GM21717 (cell line): ENCODE measurements around the gene IL7R.

Experiments
- ATAC-seq: cut with Tn5 transposase; IDR thresholded peaks from one replicate; pipeline ENCODE4 v1.9.1; 2021; ENCODE audit warnings: mild to moderate bottlenecking, moderate library complexity; ENCODE audit not compliant: unreplicated experiment

The IL7R gene

DNA sequence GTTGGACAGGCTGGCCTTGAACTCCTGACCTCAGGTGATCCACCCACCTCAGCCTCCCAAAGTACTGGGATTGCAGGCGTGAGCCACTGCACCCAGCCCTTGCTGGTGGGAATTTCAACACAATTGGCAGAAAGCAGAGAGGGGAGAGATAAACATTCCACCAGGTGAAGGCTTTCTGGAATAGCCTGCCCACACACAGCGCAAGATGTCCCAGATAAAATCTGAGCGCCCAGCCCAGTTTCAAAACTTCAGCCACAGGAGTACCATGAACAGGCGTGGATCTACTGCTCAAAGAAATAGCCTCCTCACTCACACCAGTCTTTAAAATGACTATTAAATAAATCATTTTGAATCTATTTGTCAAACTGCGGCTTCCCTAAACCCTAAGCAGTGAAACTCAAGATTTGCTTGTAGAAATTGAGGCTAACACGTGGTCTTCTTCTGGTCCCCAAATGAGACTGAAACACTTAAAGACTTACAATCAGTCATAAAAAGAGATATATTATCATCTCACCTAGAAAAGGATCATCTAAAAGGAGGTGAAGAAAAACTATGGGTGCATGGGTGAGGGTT lies 47.0 kb downstream of the IL7R start:
- no peak for ATAC-seq

DNA sequence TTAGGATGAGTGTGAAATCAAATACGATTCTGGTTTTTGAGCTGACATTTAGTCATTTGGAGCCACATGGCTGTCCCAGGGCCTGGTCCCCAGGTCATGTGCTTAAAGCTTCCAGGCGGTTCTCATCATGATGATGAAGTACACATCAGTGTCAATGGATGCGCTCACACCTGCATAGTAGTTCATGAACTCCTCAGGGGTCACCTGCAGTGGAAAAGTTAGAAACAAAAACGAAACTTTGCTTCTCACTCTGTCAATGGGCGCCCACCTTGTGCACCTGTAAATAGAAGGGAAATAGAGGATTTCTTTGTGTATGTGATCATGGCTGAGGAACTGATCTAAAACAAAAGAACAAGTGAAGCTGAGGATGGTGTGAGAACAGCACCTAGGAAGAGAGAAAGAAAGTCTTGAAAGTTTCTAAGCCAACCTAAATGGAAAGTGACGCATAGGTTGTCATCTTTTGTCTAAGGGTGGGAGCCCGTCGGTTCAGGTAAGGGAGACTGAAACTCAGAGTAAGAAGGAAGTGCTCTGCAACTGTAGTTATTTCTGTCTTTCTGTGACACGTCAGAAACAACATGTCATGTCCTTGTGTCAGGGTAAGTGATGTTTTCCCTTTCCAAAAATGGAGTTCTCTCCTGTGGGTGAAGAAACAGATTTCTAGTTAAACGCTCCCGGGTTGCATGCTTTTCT lies 47.9 kb downstream of the IL7R start:
- peak; percentile 79 for ATAC-seq

DNA sequence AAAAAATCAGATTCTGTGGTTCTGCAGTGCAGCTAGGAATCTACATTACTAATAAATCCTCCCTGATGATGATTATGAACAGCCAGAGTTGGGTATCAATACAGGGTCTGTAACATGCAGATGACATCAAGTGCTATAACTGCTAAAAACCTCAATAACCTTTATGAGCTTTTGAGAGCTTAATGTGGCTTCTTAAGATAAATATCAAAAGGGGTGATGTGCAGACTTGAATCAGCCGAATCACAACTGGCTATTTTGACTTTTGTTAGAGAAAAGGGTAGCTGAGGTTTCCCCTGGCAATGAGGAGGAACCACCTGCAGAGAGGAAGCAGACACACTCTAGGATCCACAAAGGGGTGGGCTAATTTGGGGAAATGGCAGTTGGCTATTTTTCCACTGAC lies 51.5 kb downstream of the IL7R start:
- ATAC-seq: no peak

DNA sequence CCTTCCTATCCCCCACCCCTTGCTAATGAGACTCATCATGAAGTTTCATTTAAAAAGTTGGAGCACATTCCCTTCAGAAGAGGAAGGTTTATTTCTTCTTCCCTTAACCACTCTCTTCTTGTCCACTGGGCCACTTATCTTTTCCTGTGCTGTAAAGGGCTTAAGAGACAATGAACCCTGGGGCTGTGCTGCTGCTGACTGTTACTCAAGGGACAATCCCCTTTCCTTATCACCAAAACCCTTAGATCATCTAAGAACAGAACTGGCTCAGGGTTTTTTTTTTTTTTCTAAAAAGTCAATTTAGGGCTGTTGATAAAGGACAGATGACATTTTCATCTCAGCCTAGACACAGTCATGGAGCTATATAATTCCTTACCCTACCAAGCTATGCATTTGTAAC lies 52.1 kb downstream of the IL7R start:
- ATAC-seq: no peak

DNA sequence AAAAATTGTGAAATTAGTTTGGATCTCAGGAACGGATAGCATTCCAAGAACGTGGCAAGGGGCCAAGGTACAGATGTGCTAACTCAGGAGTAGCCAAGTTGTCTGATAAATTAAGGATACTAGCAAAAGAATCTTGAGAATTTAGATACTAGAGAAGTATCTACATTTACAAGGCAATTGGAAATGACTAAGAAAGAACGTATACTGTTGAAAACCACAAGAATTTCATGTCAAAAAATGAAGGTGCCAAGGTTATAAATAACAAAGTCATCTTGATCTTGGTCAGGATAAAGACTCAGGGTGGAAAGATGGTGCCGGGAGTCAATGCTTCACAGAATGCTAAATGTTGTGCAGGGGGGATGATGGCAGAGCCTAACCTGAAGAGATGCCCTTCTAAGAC lies 62.5 kb downstream of the IL7R start:
- ATAC-seq: no peak

DNA sequence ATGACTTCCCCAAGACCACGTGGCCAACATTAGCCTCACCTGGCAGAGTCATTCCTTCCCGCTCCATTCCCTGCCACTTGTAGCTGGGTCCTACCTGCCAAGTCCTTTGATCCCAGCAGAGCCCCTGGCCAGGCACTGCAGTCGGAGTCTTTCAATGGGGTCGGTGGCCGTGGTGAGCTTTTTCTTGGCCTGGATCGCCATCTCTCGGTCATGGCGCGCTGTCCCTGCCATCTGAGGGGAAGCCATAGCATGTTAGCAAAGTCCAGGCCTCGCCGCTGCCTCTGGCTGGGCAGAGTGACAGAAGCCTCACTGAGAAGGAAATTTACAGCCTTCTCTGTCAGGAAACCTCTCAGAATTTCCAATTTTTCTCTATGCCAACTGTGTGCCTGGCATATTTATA lies 64.2 kb downstream of the IL7R start:
- ATAC-seq: no peak

DNA sequence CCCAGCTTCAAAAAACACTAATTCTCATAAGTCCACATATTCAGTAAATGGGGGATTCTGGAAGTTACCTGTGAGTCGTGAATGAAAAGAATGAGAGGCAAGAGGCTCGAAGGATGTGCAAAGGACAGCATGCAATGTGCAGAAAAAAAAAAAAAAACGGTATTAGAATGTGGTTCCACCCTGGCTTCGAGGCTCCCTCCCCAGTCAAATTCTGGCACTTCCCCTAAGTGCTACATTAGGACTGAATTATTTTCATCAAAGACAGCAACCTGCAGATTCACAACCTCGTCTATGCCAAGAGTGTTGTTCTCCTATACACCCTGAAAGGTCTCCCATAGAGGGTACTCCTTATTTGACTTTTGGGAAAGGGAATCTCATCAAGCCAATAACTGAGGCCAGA lies 65.2 kb downstream of the IL7R start:
- no peak for ATAC-seq

DNA sequence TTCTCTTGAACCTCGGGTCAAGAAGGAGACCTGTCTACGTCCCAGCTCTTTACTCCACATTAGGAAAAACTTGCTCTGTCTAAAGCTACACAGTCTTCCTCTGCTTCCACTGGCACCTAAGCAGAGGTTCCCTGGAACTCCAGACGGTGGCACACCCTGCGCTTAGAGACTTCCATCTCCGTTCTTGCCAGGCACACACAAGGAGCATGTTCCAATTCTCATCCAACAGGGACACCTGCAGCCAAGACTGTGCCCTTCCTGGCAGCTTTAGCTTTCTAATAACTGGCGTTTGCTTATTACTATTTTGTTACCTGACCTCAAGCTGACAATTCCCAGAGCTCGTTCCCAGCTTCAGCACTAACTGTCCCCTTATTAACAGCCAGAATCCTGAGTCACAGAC lies 65.8 kb downstream of the IL7R start:
- ATAC-seq: no peak

DNA sequence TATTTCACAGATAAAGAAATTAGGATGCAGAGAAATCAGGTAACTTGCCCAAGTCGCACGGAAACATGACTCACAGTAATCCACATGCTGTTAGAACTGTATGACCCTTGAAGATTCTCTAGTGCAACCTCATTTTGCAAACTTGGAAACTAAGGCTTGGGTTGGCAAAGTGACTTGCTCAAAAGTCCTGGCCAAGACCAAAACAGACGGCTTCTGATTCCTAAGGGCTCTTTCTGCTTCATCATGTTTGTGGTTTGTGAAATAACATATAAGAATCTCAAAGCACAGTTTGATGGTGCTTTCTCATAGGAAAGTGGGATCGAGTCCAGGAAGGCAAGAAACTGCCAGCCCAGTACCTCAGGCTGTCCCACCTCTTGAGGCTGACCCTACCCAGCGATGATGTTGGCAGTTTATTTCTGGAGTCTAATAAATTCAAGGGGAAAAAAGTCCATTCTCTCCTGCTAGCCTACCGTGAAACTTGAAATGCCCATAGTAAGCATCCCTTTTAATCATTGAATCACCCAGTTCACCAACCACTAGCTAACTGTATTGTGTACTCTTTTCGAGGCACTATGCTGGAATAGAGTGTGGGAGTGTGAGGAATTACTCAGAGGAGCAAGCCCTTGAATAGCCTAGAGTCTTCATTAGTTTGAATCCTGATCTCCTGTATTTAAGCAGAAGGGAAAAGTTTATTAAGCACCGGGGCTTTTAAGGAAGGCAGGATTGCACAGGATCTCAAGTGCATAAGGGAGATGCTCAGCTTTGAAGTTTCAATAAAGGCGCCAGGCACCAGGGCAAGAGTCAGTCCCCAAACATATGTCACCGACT lies 67.6 kb downstream of the IL7R start:
- no peak for ATAC-seq

DNA sequence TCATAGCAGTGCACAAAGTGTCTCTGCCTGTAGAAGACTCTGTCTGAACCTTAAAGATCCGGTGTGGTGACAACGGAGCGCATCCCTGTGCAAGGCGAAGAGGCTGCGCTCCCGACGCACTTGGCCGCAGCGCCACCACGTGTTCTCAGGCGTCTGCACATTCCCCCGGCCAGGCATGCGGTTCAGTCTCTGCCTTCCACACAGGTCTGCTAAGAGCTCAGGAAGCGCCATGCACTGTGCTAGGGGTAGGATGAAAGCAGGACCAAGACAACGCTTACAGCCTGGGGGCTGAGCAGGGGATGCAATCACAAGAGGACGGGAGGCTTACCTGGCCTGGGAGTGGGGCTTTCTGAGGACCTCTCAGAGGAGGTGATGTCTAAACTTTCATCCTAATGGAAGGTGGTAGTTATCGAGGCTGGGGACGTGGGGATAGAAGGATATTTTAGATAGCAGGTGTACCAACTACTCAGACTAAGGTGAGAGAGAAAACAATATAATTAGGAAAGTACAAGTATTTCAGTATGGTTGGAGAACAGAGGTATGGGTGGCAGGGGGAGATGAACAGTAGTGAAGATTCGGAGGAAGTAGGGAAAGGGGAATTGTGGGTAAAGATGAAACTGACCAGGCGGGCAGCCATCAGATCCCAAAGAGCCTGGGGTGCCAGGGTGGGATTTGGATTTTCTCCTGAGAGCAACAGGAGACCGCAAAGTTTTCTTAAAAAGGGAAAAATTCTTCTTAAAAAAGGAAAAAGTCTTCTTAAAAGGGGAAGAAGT lies 68.4 kb downstream of the IL7R start:
- ATAC-seq: peak; percentile 72

DNA sequence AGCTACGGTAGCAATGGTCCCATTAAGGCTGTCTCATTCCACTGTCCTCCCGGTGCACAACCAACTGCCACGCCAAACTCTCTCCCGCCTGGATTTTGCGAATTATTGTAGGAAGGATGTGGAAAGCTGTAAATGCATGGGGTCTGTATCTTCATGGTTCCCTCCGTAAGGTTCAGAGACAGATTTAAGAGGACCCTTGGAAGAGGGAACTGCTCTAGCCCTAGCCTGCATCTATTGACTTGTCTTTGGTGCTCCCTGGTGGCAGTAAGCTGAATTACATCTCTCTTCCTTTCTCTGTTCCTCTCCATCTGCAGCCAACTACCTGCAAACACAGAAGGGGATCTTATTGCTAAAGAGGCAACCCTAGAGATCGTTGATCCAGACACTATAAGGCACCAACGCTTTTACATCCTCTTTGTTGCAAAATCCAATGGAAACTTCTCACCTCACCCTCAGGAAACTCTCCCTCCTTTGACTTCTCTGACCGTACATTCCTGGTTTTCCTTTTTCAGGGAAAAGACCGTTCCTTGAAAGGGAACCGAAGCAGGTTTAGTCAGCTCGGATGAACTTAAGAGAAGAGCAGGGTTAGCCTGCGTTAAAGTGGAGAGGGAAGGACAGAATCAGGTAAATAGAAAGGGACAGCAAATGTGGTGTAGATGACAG lies 69.8 kb downstream of the IL7R start:
- ATAC-seq: no peak
